ENCODE data around the gene CCDC12.

DNA sequence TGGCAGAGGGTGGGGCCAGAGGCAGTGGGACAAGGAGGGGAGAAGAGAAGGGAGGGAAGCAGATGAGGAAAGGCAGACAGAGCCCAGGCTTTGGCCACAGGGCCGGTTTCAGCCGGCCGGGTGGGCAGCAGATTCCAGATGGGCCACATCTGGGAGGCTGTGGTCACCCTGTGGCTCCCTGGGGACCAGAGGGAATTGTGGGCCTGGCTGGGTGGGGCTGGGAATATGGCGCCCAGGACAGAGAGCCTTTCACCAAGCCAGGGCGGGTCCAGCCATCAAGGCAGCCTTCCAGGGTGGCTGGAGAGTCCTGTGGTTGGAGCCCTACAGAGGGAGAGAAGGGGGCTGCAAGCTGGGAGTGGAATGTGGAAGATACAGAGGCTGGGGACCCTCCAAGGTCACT, 80.2 kb downstream of the CCDC12 start:
- TF ChIP-seq, protein P1, sequence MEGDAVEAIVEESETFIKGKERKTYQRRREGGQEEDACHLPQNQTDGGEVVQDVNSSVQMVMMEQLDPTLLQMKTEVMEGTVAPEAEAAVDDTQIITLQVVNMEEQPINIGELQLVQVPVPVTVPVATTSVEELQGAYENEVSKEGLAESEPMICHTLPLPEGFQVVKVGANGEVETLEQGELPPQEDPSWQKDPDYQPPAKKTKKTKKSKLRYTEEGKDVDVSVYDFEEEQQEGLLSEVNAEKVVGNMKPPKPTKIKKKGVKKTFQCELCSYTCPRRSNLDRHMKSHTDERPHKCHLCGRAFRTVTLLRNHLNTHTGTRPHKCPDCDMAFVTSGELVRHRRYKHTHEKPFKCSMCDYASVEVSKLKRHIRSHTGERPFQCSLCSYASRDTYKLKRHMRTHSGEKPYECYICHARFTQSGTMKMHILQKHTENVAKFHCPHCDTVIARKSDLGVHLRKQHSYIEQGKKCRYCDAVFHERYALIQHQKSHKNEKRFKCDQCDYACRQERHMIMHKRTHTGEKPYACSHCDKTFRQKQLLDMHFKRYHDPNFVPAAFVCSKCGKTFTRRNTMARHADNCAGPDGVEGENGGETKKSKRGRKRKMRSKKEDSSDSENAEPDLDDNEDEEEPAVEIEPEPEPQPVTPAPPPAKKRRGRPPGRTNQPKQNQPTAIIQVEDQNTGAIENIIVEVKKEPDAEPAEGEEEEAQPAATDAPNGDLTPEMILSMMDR (IDR thresholded peaks at IDR 0.05; ENCODE audit: borderline replicate concordance, extremely low read depth, low read length, poor library complexity, severe bottlenecking): no peak
- no peak for TF ChIP-seq EZH2 (IDR thresholded peaks at IDR 0.05; ENCODE audit: borderline replicate concordance, low read depth, low read length, severe bottlenecking)

All from DND-41 (cell line).